Colonic mucosa (tissue), 4 donors: ENCODE data around the gene ARID1B. TPM values are rescaled to one million over a fixed set of nuclear protein-coding genes. Genes with fewer than 3 reads are reported as not detected.
A peak's percentile ranks its signal among the peaks of the same experiment; 100 is the strongest.

ENCODE experiments used
- DNase-seq: peaks from one replicate; pipeline ENCODE4 v3.0.0-alpha.2; 2020
- H3K27ac ChIP-seq: fragments of 200-600 bp; one replicate; pipeline ENCODE4 v1.8.0; 2021
- H3K27me3 ChIP-seq: fragments of 200-600 bp; one replicate; pipeline ENCODE4 v1.8.0; 2021
- H3K36me3 ChIP-seq: fragments of 200-600 bp; one replicate; pipeline ENCODE4 v1.8.0; 2021
- H3K4me1 ChIP-seq: fragments of 200-600 bp; one replicate; pipeline ENCODE4 v1.8.0; 2021; ENCODE audit warnings: mild to moderate bottlenecking
- H3K4me3 ChIP-seq: fragments of 200-600 bp; one replicate; pipeline ENCODE4 v1.8.0; 2021
- H3K9ac ChIP-seq, 2 donors: one replicate each; pipeline ENCODE4 v1.7.0; 2013; ENCODE audit warnings: control low read depth in 2 of 2, low read depth in 2 of 2, low read length in 2 of 2
- H3K9me3 ChIP-seq: fragments of 200-600 bp; one replicate; pipeline ENCODE4 v1.8.0; 2021
- intact Hi-C: fragments of 100-400 bp; cut with DNase I; formaldehyde crosslinking; loops from one replicate; pipeline ENCODE4 v1.14.1; 2022
- total RNA-seq, 2 donors: library from RNA; stranded (reverse); fragmentation: NEBNext Ultra II Directional in 1 of 2; extraction: Animal tissue kit (Norgen Biotek cat#: 25700) in 1 of 2; gene quantifications; one replicate each; pipeline ENCODE4 v1.2.1, GENCODE V29; 2021
- TF ChIP-seq, protein P1 (sequence below): fragments of 200-600 bp; IDR thresholded peaks from one replicate; pipeline ENCODE4 v1.8.0; 2022; ENCODE audit warnings: antibody characterized with exemption, mild to moderate bottlenecking
- donor health status: healthy.
- donor health status: DM: no; HTN: no; CAD: no.
- donor health status: DM: no; HTN: no; CAD: no.

ARID1B gene
- total RNA-seq, 2 donors from 2014 or later, result 61.3 to 71.5 TPM

DNA sequence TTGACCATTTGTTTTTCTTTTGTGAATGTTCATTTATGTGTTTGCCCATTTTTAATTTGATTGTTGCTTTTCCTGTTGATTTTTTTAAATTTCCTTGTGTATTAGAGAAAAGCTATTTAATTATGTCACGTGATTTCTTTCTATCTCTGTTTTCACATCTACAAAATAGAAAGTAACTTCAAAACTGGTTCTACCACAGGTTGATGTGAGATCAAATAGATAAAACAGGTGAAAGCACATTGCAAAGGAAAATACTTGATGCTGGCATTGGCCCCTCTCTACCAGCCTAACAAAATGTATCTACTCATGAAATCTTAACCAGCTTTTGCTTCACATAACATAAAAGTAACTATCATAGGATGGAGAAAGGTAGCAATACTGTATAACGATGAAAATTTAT, 416.9 kb downstream of the ARID1B start:
- Histone ChIP-seq H3K4me1 (no peaks in the 10 kb centered on the region), H3K36me3 (peaks cover 10% of the 10 kb centered on the region), H3K27ac (no peak overlapping the region), H3K4me3 (no peak overlapping the region), H3K9ac (no peak overlapping the region), H3K9me3 (no peaks in the 10 kb centered on the region), H3K27me3 (no peaks in the 10 kb centered on the region)
- TF ChIP-seq, protein P1, sequence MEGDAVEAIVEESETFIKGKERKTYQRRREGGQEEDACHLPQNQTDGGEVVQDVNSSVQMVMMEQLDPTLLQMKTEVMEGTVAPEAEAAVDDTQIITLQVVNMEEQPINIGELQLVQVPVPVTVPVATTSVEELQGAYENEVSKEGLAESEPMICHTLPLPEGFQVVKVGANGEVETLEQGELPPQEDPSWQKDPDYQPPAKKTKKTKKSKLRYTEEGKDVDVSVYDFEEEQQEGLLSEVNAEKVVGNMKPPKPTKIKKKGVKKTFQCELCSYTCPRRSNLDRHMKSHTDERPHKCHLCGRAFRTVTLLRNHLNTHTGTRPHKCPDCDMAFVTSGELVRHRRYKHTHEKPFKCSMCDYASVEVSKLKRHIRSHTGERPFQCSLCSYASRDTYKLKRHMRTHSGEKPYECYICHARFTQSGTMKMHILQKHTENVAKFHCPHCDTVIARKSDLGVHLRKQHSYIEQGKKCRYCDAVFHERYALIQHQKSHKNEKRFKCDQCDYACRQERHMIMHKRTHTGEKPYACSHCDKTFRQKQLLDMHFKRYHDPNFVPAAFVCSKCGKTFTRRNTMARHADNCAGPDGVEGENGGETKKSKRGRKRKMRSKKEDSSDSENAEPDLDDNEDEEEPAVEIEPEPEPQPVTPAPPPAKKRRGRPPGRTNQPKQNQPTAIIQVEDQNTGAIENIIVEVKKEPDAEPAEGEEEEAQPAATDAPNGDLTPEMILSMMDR, result no peak
- no peak for DNase-seq
- intact Hi-C loops, result no loop called here

- no peak overlapping the region for H3K4me3 ChIP-seq
- no peak overlapping the region for H3K9ac ChIP-seq
- H3K27me3 ChIP-seq, result no peaks in the 10 kb centered on the region
- no peaks in the 10 kb centered on the region for H3K9me3 ChIP-seq
- TF ChIP-seq, protein P1, result no peak
- H3K4me1 ChIP-seq, result no peaks in the 10 kb centered on the region
- intact Hi-C loops, result no loop called here
- DNase-seq, result no peak
- H3K27ac ChIP-seq, result no peak overlapping the region
- H3K36me3 ChIP-seq, result peaks cover 10% of the 10 kb centered on the region
These were observed 417.5 kb downstream of the ARID1B start for GRCh38 chr6:157194643-157195042.

DNA sequence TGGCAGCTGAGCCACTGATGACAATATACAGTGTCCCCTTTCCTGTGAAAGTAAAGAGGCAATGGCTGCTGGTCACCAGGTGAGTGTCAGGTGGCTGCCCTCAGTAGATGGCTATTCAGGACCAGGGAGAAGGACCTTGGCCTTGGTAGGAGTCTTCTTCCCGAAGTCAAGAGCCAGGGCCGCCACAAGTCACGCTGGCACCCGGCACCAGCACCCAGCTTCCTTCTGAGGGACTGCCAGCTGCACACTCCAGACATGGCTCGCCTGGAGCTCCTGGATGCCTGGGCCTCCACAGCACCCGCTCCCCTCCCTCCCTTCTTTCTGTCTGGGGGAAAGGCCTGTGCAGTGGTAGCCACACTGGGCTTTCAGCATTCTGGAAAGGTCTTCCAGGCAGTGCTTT, 419.2 kb downstream of the ARID1B start:
- no peak overlapping the region for H3K27ac ChIP-seq
- no peak for DNase-seq
- H3K4me3 ChIP-seq, result no peak overlapping the region
- H3K36me3 ChIP-seq, result no peaks in the 10 kb centered on the region
- H3K9ac ChIP-seq, result no peak overlapping the region
- intact Hi-C loops, result no loop called here
- TF ChIP-seq, protein P1, result no peak
- no peaks in the 10 kb centered on the region for H3K4me1 ChIP-seq
- no peaks in the 10 kb centered on the region for H3K9me3 ChIP-seq
- H3K27me3 ChIP-seq, result no peaks in the 10 kb centered on the region

GRCh38 chr6:157198425-157199279, 421.5 kb downstream of the ARID1B start:
- H3K9ac ChIP-seq, result peak overlapping the region in 1 of 2 donors; percentile 7

DNA sequence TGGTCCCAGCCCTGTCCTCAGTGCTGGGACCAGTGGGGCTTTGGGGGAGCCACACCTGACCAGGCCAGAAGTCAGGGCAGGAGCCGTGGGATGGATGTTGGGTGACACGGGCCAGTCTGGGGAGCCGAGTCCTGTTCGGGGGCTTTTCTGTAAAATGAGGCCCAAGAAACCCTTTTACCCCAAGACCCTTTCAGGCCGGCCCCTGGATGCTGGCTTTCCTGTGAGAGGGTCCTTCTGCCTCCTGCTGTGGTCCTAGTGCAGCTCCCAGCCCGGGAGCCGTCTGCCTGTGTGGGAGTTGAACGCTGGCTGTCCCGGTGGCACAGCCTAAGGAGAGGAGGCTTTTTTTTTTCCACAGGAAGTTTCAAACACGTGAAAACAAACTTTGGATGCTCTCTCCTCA, 422.9 kb downstream of the ARID1B start:
- no peak for DNase-seq
- intact Hi-C loops, result no loop called here
- H3K9me3 ChIP-seq, result no peaks in the 10 kb centered on the region
- no peaks in the 10 kb centered on the region for H3K4me1 ChIP-seq
- H3K27ac ChIP-seq, result no peak overlapping the region
- H3K27me3 ChIP-seq, result no peaks in the 10 kb centered on the region
- H3K36me3 ChIP-seq, result no peaks in the 10 kb centered on the region
- no peak overlapping the region for H3K4me3 ChIP-seq
- no peak overlapping the region for H3K9ac ChIP-seq
- TF ChIP-seq, protein P1, result no peak

More at GRCh38 chr6:157198425-157199279, 421.5 kb downstream of the ARID1B start:
- TF ChIP-seq, protein P1, result no peak
- Histone ChIP-seq H3K27me3 (no peaks in the 10 kb centered on the region), H3K27ac (peak overlapping the region; percentile 36), H3K4me3 (no peak overlapping the region), H3K4me1 (no peaks in the 10 kb centered on the region), H3K9me3 (no peaks in the 10 kb centered on the region), H3K36me3 (no peaks in the 10 kb centered on the region)
- DNase-seq, result peak; percentile 93
- intact Hi-C loops, result no loop called here
